Epithelial cell of esophagus (primary cell): ENCODE data around the gene ISYNA1.
A peak's percentile ranks its signal among the peaks of the same experiment; 100 is the strongest.

Experiments
- DNase-seq: peaks from one replicate; pipeline ENCODE4 v3.0.0; 2010; ENCODE audit warnings: low read depth
- H3K4me3 ChIP-seq: 2 replicates; pipeline ENCODE4 v1.5.1; 2011; ENCODE audit warnings: mild to moderate bottlenecking, low read length, control low read depth
- TF ChIP-seq, protein P1 (sequence below): IDR thresholded peaks from 2 replicates; pipeline ENCODE4 v1.5.1; 2011; ENCODE audit warnings: low read depth, mild to moderate bottlenecking, low read length, control low read depth, inconsistent platforms; ENCODE audit not compliant: insufficient read depth; ENCODE audit errors: missing control alignments

The ISYNA1 gene

DNA sequence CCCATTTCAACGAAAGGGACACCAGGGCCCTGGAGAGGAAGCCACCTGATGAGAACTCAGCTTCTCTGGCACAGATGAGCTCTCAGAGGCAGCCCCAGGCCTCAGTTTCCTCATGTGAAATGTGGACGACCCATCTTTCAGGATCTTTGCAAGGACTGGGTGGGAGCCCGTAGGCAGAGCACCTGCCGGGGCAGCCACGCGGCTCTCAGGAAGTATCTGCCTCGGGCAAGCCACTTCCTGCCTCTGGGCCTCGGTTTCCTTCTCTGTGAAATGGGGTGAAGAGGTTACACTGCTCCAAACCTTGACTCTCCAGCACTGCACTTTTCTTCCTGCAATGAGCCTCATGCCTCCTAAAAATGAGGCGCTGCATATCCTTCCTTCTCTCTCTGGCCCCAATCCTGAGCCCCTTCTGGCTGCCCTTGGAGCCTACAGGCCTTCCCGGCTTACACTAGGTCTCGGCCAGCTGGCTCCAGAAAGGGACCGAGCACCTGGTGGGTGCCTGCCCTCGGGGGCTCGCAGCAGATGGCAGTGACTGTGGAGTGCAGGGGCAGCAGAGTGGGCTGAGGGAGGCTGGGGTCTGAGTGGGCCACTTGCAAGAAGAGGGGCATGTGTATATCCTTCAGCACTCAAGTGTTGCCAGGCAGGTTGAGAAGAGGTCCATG lies 15.3 kb downstream of the ISYNA1 start:
- no peak for DNase-seq
- TF ChIP-seq, protein P1, sequence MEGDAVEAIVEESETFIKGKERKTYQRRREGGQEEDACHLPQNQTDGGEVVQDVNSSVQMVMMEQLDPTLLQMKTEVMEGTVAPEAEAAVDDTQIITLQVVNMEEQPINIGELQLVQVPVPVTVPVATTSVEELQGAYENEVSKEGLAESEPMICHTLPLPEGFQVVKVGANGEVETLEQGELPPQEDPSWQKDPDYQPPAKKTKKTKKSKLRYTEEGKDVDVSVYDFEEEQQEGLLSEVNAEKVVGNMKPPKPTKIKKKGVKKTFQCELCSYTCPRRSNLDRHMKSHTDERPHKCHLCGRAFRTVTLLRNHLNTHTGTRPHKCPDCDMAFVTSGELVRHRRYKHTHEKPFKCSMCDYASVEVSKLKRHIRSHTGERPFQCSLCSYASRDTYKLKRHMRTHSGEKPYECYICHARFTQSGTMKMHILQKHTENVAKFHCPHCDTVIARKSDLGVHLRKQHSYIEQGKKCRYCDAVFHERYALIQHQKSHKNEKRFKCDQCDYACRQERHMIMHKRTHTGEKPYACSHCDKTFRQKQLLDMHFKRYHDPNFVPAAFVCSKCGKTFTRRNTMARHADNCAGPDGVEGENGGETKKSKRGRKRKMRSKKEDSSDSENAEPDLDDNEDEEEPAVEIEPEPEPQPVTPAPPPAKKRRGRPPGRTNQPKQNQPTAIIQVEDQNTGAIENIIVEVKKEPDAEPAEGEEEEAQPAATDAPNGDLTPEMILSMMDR = no peak
- no peak overlapping the region for H3K4me3 ChIP-seq

DNA sequence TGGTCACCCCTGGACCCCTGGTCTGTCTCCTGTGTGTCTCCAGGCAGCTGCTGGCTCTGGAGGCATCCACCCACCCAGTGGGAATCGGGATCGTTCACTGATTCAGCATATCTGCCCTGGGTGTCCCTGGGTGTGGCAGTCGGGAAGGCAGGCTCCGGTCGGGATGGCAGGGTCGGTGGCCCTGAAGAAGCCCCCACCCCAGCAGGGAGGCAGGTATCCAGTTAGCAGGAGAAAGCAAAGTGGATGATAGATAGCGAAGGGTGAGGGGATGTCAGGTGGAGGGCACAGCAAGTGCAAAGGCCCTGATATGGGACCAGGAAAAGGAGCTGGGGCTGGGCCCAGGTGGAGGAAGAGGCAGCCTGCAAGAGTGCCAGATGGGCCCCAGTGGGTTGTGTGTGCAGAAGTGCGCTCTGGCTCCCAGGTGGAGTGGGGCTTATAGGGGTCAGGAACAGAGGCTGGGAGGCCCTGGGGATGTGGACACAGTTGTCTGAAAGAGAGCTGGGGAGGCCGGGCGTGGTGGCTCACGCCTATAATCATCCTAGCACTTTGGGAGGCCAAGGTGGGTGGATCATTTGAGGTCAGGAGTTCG lies 16.5 kb downstream of the ISYNA1 start:
- no peak overlapping the region for H3K4me3 ChIP-seq
- TF ChIP-seq, protein P1 = no peak
- DNase-seq = no peak

DNA sequence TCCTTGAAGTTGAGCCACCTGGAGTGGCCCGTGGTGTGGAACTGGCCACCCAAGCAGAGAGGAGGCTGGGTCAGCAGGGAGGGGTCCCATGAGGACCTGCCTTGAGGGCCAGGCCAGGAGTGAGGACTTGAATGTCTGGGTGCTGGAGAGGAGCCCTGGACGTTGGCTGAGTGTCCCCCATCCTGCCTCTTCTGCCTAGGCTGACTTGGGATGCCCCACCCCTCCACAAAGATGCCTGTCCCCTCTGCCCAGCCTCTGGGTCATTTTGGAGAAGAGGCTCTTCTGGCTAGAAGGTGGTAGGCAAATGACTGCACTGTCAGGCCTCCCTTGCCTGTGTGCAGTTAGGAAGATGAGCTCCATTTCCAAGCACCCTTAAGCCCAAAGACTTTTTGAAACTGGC lies 17.0 kb downstream of the ISYNA1 start:
- no peak for DNase-seq
- no peak overlapping the region for H3K4me3 ChIP-seq
- TF ChIP-seq, protein P1 = no peak

DNA sequence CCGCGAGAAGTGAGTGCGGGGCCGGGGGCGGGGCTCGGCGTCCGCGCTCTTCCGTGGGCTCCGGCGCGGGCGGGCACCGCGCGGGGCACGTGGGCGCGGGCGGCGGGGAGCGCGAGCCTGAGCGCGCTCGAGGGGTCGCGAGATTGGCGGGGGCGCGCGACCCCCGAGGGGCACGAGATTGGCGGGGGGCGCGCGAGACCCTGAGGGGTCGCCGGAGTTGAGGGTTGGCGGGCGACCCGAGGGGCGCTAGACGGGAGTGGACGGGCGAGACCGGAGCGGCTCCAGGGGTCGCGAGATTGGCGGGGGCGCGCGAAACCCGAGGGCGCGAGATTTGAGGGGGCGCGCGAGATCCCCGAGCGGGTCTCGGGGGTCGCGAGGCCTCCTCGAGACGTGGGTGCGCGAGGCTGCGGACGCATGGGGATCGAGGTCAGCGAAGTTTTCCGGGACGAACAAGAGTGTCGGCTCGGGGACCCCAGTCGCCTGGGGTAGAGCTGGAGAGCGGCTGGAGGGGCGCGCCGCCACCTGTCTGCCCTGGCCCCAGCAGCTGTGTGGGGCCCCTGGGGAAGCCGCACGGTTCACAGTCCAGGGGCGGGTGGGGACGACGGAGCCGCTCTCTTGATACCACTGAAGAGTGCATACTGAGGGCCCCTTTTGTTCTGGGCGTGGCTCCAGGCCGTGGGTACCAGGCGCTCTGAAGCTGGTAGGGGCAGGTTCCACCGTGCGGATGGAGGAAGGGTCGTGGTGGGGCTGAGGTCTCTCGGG lies 18.1 kb downstream of the ISYNA1 start:
- H3K4me3 ChIP-seq = peak overlapping the region; percentile 54
- no peak for DNase-seq
- TF ChIP-seq, protein P1 = no peak

DNA sequence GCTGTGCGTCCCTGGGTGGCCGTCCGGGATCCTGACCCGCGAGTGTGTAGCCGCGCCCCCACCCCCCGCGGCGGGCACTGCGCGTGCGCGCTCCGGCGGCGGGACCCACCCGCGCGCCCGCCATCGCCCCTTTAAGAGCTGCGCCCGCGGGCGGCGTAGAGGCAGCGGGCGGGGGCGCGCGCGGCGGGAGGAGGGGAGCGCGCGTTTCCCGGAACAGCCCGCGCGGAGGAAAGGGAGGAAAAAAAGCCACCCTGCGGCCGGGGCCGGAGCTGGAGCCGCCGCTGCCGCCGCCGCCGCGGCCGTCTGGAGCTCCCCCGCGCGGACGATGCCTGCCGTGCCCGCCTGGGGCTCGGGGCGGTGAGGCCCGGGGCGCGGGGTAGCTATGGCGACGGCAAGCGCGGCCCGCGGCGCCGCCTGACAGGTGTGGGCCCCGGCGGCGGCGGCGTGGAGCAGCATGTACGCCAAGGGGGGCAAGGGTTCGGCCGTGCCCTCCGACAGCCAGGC lies 18.7 kb downstream of the ISYNA1 start, which contains the start of gene SSBP4:
TSS of gene SSBP4 (plus strand) at position 204 of the 504 bp plus-strand sequence. CDS start at position 455, 251 bp downstream.
- peak within 1 kb of the TSS; percentile 54 for H3K4me3 ChIP-seq
- peak; percentile 76 for DNase-seq
- TF ChIP-seq, protein P1 = no peak

DNA sequence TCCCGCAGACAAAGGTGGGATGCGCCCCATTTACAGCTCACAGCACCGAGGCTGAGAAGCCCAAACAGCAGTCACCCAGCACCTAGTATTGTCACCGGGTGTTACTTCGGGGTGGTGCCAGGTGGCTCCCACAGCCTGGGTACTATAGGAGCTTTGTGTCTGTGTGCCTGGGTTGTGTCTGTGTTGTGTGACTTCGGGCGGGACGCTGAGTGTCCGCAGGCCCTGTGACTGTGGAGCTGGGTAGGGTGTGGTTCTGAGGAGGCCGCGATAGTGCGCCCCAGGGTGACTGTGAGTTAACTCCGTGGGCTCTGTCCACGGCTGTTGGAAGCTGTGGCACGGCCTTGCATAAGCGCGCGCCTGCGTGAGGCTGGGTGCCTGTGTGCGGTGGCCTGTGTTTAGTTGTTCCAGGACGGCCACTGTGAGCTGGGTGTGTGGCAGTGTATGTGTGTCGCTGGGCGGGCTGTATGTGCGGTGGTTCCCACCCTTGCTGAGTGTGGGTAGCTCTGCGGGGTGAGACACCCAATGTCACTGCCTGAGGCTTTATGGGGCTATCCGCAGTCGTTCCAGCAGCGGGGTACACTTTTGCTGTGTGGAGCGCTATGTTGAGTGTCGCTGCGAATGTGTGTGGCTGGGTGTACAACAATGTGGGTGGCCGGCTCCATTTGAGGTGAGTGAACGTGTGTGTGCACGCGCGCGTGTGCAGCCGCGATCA lies 19.3 kb downstream of the ISYNA1 start:
- TF ChIP-seq, protein P1 = no peak
- DNase-seq = peak; percentile 24
- H3K4me3 ChIP-seq = peak overlapping the region; percentile 39
